Right atrium auricular region (tissue), 2 donors: Measurements from ENCODE around the gene ANKRD9. TPM values are rescaled to one million over a fixed set of nuclear protein-coding genes. Genes with fewer than 3 reads are reported as not detected.
A peak's percentile ranks its signal among the peaks of the same experiment; 100 is the strongest.

ENCODE experiments used
- DNase-seq: peaks from one replicate; pipeline ENCODE4 v3.0.0-alpha.2; 2019; ENCODE audit warnings: low spot score
- H3K27ac ChIP-seq, 2 donors: fragments of 200-600 bp; sonication (generic); 1 replicate in 1 of 2; 2 replicates in 1 of 2; pipeline ENCODE4 v1.5.1; 2016 to 2019
- H3K27me3 ChIP-seq, 2 donors: fragments of 200-600 bp; sonication (generic); one replicate each; pipeline versions ENCODE4 v1.5.1 to v1.6.0; 2017 to 2019
- H3K36me3 ChIP-seq: fragments of 200-600 bp; sonication (generic); one replicate; pipeline ENCODE4 v1.5.1; 2016
- H3K4me1 ChIP-seq, 2 donors: fragments of 200-600 bp; sonication (generic); one replicate each; pipeline versions ENCODE4 v1.5.1 to v1.6.0; 2017 to 2019
- H3K4me3 ChIP-seq, 2 donors: fragments of 200-600 bp; sonication (generic); 1 replicate in 1 of 2; 2 replicates in 1 of 2; pipeline ENCODE4 v1.5.1; 2017 to 2019; ENCODE audit warnings: mild to moderate bottlenecking in 1 of 2, moderate library complexity in 1 of 2
- H3K9me3 ChIP-seq, 2 donors: fragments of 200-600 bp; sonication (generic); one replicate each; pipeline ENCODE4 v1.5.1; 2019
- CTCF ChIP-seq, 2 donors: fragments of 200-600 bp; sonication (generic); IDR thresholded peaks; one replicate each; pipeline ENCODE4 v1.5.1; 2019; ENCODE audit warnings: antibody characterized with exemption in 2 of 2
- total RNA-seq, 2 donors: library from RNA; depleted of rRNA; stranded (reverse); fragments of >200 nt; gene quantifications; one replicate each; pipeline ENCODE4 v1.1.0, GENCODE V29; 2016

Gene ANKRD9
- total RNA-seq, 2 donors from 2014 or later, result 144 to 158 TPM

DNA sequence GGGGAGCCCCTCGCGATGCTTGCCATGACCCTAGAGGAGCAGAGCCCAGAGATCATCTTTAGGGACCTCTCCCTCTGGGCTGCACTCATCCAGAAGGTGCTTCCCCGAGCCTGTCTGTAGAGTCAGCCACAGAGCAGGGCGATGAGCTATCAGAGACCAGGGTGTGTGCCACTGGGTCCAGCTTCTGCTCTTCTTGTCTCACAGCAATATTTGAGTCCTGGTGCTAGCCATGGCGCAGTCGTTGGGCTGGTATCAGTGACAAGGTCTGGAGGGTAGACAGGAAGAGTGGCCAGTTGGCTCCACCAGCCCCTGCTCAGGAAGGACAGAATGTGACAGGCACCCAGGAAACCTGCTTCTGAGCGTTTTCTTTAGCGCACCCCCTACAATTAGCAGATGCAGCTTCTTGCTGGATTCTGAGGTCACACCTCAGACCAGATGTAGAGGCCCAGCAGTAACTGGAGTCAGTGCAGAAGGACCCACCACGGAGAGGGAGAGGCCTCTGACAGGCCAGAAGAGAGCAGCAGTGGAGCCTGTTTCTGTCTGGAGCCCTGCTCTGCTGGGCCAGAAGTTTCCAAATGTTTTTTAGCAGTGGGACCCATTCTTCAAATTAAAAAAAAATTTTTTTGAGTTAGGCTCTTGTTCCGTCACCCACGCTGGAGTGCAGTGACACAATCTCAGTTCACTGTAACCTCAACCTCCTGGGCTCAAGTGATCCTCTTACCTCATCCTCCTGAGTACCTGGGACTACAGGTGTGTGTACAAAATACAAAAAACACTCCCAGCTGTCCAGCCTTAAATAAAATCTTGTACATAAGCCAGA lies 23.7 kb downstream of the ANKRD9 start:
- H3K36me3 ChIP-seq, result no peaks in the 10 kb centered on the region
- H3K27me3 ChIP-seq, result no peaks in the 10 kb centered on the region
- no peak overlapping the region for H3K4me3 ChIP-seq
- no peaks in the 10 kb centered on the region for H3K4me1 ChIP-seq
- no peaks in the 10 kb centered on the region for H3K9me3 ChIP-seq
- no peak for DNase-seq
- TF ChIP-seq CTCF (IDR thresholded peaks at IDR 0.05), result no peak
- H3K27ac ChIP-seq, result peak overlapping the region in 1 of 2 donors; percentile 32

DNA sequence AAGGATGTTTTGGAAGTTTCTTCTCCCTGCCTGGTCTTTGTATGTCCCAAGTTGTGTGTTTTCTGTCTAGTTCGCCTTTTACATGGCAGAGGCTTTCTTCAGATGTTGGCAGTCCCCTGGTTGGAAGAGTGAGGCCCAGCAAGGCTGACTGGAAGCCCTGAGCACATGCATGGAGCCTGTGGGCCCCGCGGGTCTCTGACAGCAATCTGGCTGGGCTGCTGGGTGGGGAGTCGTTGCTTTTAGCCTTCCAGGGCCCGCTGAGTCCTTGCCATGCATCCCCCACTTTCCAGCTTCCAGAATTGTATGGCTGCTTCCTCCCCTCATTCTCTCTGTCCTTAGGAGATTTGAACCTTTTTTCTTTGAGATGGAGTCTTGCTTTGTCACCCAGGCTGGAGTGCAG lies 25.3 kb downstream of the ANKRD9 start:
- no peak for DNase-seq
- no peak for TF ChIP-seq CTCF (IDR thresholded peaks at IDR 0.05)
- H3K4me3 ChIP-seq, result no peak overlapping the region
- H3K9me3 ChIP-seq, result no peaks in the 10 kb centered on the region
- no peak overlapping the region for H3K27ac ChIP-seq
- no peaks in the 10 kb centered on the region for H3K36me3 ChIP-seq
- H3K4me1 ChIP-seq, result peaks cover 0 to 9% of the 10 kb centered on the region in 2 donors
- no peaks in the 10 kb centered on the region for H3K27me3 ChIP-seq

DNA sequence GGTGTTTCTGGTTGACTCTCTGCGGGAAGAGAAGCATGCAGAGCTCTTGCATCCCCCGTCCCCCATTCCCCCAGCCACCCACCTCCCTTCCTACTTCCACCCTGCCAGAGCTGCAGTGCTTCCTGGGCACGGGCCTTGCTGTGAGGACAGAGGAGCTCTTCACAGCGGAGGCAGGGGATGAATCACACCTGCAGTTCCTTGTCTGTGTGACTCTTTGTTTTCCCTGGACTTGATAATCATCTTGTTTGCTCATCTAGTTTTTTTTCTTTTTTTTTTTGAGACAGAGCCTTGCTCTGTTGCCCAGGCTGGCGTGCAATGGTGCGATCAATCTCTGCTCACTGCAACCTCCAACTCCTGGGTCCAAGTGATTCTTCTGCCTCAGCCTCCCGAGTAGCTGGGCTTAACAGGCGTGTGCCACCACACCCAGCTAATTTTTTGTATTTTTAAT lies 27.8 kb downstream of the ANKRD9 start:
- H3K27me3 ChIP-seq, result no peaks in the 10 kb centered on the region
- H3K27ac ChIP-seq, result no peak overlapping the region
- H3K36me3 ChIP-seq, result no peaks in the 10 kb centered on the region
- no peak for TF ChIP-seq CTCF (IDR thresholded peaks at IDR 0.05)
- no peak for DNase-seq
- no peak overlapping the region for H3K4me3 ChIP-seq
- H3K9me3 ChIP-seq, result no peaks in the 10 kb centered on the region
- H3K4me1 ChIP-seq, result peaks cover 0 to 10% of the 10 kb centered on the region in 2 donors

DNA sequence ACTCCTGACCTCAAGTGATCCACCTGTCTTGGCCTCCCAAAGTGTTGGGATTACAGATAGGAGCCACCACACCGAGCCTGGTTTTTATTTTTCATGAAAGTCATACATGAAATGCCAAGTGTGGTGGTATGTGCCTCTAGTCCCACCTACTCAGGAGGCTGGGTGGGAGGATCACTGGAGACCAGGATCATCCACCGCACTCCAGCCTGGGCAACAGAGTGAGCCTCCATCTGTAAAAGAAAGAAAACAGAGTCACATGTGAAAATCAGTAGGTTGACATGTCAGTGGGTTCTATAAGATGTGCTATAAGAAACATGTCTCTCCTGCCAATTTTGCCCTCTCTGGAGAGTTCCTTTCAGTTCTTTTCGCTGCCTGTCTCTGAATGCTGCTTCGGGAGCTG lies 28.2 kb downstream of the ANKRD9 start:
- Histone ChIP-seq H3K4me1 (peaks cover 0 to 10% of the 10 kb centered on the region in 2 donors), H3K27me3 (no peaks in the 10 kb centered on the region), H3K36me3 (no peaks in the 10 kb centered on the region), H3K27ac (no peak overlapping the region), H3K9me3 (no peaks in the 10 kb centered on the region), H3K4me3 (no peak overlapping the region)
- no peak for TF ChIP-seq CTCF (IDR thresholded peaks at IDR 0.05)
- DNase-seq, result no peak

GRCh38 chr14:102479777-102480176 lies 29.8 kb downstream of the ANKRD9 start:
- H3K9me3 ChIP-seq, result no peaks in the 10 kb centered on the region
- peaks cover 0 to 18% of the 10 kb centered on the region in 2 donors for H3K4me1 ChIP-seq
- DNase-seq, result no peak
- TF ChIP-seq CTCF (IDR thresholded peaks at IDR 0.05), result no peak
- no peak overlapping the region for H3K4me3 ChIP-seq
- H3K27ac ChIP-seq, result peak overlapping the region in 1 of 2 donors; percentile 41
- H3K27me3 ChIP-seq, result no peaks in the 10 kb centered on the region
- H3K36me3 ChIP-seq, result no peaks in the 10 kb centered on the region
